Endodermal cell (in vitro differentiated cells): ENCODE results near the gene TBC1D8. TPM values are rescaled to one million over a fixed set of nuclear protein-coding genes. Genes with fewer than 3 reads are reported as not detected.

Experiments used
- DNase-seq: peaks from one replicate; pipeline ENCODE4 v3.0.0-alpha.2; 2017
- H3K27ac ChIP-seq: 2 replicates; pipeline ENCODE4 v1.5.1; 2013; ENCODE audit warnings: mild to moderate bottlenecking, low read depth, low read length, moderate library complexity
- H3K27me3 ChIP-seq: 2 replicates; pipeline ENCODE4 v1.6.1; 2013; ENCODE audit warnings: mild to moderate bottlenecking, low read length, moderate library complexity; ENCODE audit not compliant: insufficient read depth, control insufficient read depth, poor library complexity, severe bottlenecking
- H3K36me3 ChIP-seq: 2 replicates; pipeline ENCODE4 v1.7.0; 2013; ENCODE audit warnings: mild to moderate bottlenecking, low read length, moderate library complexity; ENCODE audit not compliant: control insufficient read depth, insufficient read depth
- H3K4me1 ChIP-seq: one replicate; pipeline ENCODE4 v1.7.0; 2013; ENCODE audit warnings: low read length; ENCODE audit not compliant: control insufficient read depth, insufficient read depth
- H3K4me3 ChIP-seq: 2 replicates; pipeline ENCODE4 v1.5.1; 2013; ENCODE audit warnings: mild to moderate bottlenecking, low read length, moderate library complexity
- H3K9ac ChIP-seq: 2 replicates; pipeline ENCODE4 v1.6.1; 2013; ENCODE audit warnings: mild to moderate bottlenecking, low read length, moderate library complexity; ENCODE audit not compliant: poor library complexity, severe bottlenecking; ENCODE audit errors: extremely low read depth
- H3K9me3 ChIP-seq: 2 replicates; pipeline ENCODE4 v1.6.1; 2013; ENCODE audit warnings: mild to moderate bottlenecking, low read length, moderate library complexity; ENCODE audit not compliant: control insufficient read depth
- H3K27ac Mint-ChIP-seq: 2 replicates; pipeline ENCODE4 v1.8.0; 2020; ENCODE audit warnings: mixed read lengths
- H3K27me3 Mint-ChIP-seq: 2 replicates; pipeline ENCODE4 v1.8.0; 2021; ENCODE audit warnings: mild to moderate bottlenecking, mixed read lengths; ENCODE audit not compliant: insufficient read depth
- H3K36me3 Mint-ChIP-seq: 2 replicates; pipeline ENCODE4 v1.8.0; 2020; ENCODE audit warnings: low read depth, mixed read lengths
- H3K4me1 Mint-ChIP-seq: 2 replicates; pipeline ENCODE4 v1.8.0; 2020; ENCODE audit warnings: mixed read lengths
- H3K4me3 Mint-ChIP-seq: 2 replicates; pipeline ENCODE4 v1.8.0; 2020; ENCODE audit warnings: mild to moderate bottlenecking, moderate library complexity, mixed read lengths
- H3K9me3 Mint-ChIP-seq: 2 replicates; pipeline ENCODE4 v1.8.0; 2020; ENCODE audit warnings: mild to moderate bottlenecking, mixed read lengths
- WGBS, 2 experiments: methylation state at CpG; one replicate each; pipeline versions ENCODE4 v1.1.5 to v1.1.7; 2013; ENCODE audit warnings: missing lambda C conversion rate in 2 of 2, mixed read lengths in 1 of 2; ENCODE audit not compliant: insufficient coverage in 1 of 2, insufficient read length in 1 of 2; 5-methylcytosine and 5-hydroxymethylcytosine counted together
- total RNA-seq, 2 donors: library from RNA; stranded (reverse); fragmentation: NEBNext Ultra II Directional in 1 of 2; extraction: Animal tissue kit (Norgen Biotek cat#: 25700) in 1 of 2; gene quantifications; 2 replicates in 1 of 2; 3 replicates in 1 of 2; pipeline ENCODE4 v1.2.1, GENCODE V29; 2021
- TF ChIP-seq, protein P1 (sequence below): fragments of 200-600 bp; sonication (generic); conservative IDR thresholded peaks from 2 replicates; pipeline ENCODE4 v1.5.0; 2021; ENCODE audit warnings: antibody characterized with exemption, mild to moderate bottlenecking

Gene TBC1D8
- total RNA-seq, 2 donors from 2014 or later, result 14.4 to 14.5 TPM

DNA sequence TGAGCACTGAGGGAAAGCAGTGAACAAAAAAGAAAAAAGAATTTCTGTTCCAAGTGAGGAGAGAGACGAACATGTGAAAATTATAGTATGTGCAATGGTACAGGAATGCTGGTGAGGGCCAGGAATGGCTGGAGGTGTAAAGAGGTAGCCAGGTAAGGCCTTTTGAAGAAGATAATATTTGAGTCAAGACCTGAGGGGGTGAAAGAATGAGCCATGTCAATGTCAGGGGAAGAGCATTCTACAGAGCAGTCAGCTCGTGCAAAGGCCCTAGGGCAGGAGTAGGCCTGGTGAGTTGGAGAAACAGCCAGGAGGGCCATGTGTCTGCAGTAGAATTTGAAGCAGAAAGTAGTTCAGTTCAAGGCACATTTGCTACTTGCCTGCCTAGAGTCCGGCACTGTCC, 161.5 kb downstream of the TBC1D8 start:
- H3K4me3 Mint-ChIP-seq, result no peak overlapping the region
- TF ChIP-seq, protein P1, sequence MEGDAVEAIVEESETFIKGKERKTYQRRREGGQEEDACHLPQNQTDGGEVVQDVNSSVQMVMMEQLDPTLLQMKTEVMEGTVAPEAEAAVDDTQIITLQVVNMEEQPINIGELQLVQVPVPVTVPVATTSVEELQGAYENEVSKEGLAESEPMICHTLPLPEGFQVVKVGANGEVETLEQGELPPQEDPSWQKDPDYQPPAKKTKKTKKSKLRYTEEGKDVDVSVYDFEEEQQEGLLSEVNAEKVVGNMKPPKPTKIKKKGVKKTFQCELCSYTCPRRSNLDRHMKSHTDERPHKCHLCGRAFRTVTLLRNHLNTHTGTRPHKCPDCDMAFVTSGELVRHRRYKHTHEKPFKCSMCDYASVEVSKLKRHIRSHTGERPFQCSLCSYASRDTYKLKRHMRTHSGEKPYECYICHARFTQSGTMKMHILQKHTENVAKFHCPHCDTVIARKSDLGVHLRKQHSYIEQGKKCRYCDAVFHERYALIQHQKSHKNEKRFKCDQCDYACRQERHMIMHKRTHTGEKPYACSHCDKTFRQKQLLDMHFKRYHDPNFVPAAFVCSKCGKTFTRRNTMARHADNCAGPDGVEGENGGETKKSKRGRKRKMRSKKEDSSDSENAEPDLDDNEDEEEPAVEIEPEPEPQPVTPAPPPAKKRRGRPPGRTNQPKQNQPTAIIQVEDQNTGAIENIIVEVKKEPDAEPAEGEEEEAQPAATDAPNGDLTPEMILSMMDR, result no peak
- Histone ChIP-seq H3K36me3 (no peaks in the 10 kb centered on the region), H3K9ac (no peak overlapping the region), H3K4me1 (no peaks in the 10 kb centered on the region), H3K27me3 (no peaks in the 10 kb centered on the region), H3K27ac (no peak overlapping the region), H3K4me3 (no peak overlapping the region), H3K9me3 (no peaks in the 10 kb centered on the region)
- H3K36me3 Mint-ChIP-seq, result no peaks in the 10 kb centered on the region
- H3K4me1 Mint-ChIP-seq, result no peaks in the 10 kb centered on the region
- no peaks in the 10 kb centered on the region for H3K9me3 Mint-ChIP-seq
- no peak overlapping the region for H3K27ac Mint-ChIP-seq
- DNase-seq, result no peak
- WGBS, 2 experiments, result 91 to 97% methylated on average over 3 of the region's 3 CpGs
- peaks cover 1% of the 10 kb centered on the region for H3K27me3 Mint-ChIP-seq

DNA sequence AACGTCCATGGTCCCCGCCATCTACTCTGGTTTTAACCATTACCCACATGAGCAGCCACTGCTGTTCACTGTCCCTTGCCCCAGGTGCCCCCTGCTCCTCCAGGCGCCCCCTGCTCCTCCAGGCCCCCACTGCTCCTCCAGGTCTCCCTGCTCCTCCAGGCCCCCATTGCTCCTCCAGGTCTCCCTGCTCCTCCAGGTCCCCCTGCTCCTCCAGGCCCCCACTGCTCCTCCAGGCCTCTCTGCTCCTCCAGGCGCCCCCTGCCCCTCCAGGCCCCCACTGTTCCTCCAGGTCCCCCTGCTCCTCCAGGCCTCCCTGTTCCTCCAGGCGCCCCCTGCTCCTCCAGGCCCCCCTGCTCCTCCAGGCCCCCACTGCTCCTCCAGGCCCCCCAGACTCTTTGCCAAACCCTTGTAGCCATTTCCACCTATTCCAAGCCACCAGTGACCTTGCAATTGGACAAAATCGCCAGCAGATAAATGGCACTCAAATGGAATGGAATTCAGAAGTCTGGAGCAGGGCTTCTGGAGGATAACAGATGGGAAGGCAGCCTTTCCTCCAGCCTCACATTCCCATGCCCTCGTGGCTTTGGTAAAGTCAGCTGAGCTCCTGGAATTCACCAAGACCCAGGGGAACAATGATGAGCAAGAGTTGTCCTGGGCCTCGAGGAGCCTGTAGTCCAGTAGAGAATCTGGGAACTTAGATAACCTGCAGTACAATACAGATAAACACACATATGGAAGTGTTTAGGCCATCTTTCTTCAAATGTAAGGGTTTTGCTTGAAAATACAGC, 162.4 kb downstream of the TBC1D8 start:
- no peaks in the 10 kb centered on the region for H3K4me1 ChIP-seq
- no peaks in the 10 kb centered on the region for H3K27me3 ChIP-seq
- Mint-ChIP-seq H3K4me3 (no peak overlapping the region), H3K27ac (no peak overlapping the region), H3K4me1 (no peaks in the 10 kb centered on the region), H3K36me3 (no peaks in the 10 kb centered on the region), H3K9me3 (no peaks in the 10 kb centered on the region), H3K27me3 (peaks cover 1% of the 10 kb centered on the region)
- no peaks in the 10 kb centered on the region for H3K9me3 ChIP-seq
- no peak for DNase-seq
- 88 to 100% methylated on average over 1 to 7 of the region's 8 CpGs for WGBS, 2 experiments
- H3K36me3 ChIP-seq, result no peaks in the 10 kb centered on the region
- no peak overlapping the region for H3K4me3 ChIP-seq
- H3K9ac ChIP-seq, result no peak overlapping the region
- TF ChIP-seq, protein P1, result no peak
- H3K27ac ChIP-seq, result no peak overlapping the region

DNA sequence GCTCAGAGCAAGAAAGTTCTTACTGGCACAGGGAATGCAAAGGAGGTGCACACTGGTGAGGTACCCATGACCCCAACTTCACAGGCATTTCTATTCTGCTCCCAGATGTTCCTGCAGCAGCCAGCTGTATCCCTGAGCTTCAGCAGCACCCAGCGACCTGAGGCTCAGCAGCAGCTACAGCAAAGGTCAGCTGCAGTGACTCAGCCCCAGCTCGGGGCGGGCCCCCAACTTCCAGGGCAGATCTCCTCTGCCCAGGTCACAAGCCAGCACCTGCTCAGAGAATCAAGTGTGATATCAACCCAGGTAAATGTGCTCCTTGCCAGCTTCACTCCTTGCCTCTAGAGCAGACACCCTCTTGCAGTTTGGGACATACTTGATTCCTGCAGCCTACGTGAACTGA, 163.2 kb downstream of the TBC1D8 start:
- Histone ChIP-seq H3K27me3 (no peaks in the 10 kb centered on the region), H3K4me3 (no peak overlapping the region), H3K9me3 (no peaks in the 10 kb centered on the region), H3K4me1 (no peaks in the 10 kb centered on the region), H3K9ac (no peak overlapping the region), H3K36me3 (no peaks in the 10 kb centered on the region), H3K27ac (no peak overlapping the region)
- TF ChIP-seq, protein P1, result no peak
- Mint-ChIP-seq H3K9me3 (no peaks in the 10 kb centered on the region), H3K4me1 (no peaks in the 10 kb centered on the region), H3K36me3 (no peaks in the 10 kb centered on the region), H3K4me3 (no peak overlapping the region), H3K27ac (no peak overlapping the region), H3K27me3 (peaks cover 1% of the 10 kb centered on the region)
- WGBS, 2 experiments, result 92 to 93% methylated on average over 4 of the region's 4 CpGs
- no peak for DNase-seq
